H1 (cell line): ENCODE measurements around the gene GLTPD2. TPM values are rescaled to one million over a fixed set of nuclear protein-coding genes. Genes with fewer than 3 reads are reported as not detected.

Experiments used
- CTCF ChIA-PET: fragments of 300-600 bp; sonication (Branson Sonifier 250); formaldehyde crosslinking; loops from one replicate; lab custom pipeline; 2021; ENCODE audit not compliant: partially characterized antibody; lab: Charles Lee
- POLR2A ChIA-PET: fragments of 300-600 bp; sonication (Branson Sonifier 250); formaldehyde crosslinking; loops from one replicate; lab custom pipeline; 2021; ENCODE audit warnings: inconsistent platforms; ENCODE audit not compliant: partially characterized antibody; lab: Charles Lee
- DNase-seq, 2 experiments: peaks; one replicate each; pipeline versions ENCODE4 v3.0.0 to v3.0.0-alpha.2; 2010 to 2022; ENCODE audit warnings: low spot score in 2 of 2, low read depth in 1 of 2, mixed read lengths in 1 of 2
- FAIRE-seq: peaks from 2 replicates; lab custom pipeline; 2011; peaks lifted over from hg19 to GRCh38; lab: Jason Lieb, UNC
- H2AFZ ChIP-seq: 2 replicates; pipeline ENCODE4 v1.8.1; 2012; ENCODE audit warnings: low read length, inconsistent platforms
- H2AK5ac ChIP-seq: 2 replicates; pipeline ENCODE4 v1.6.1; 2013; ENCODE audit warnings: low read depth, low read length
- H2BK120ac ChIP-seq: replicated peaks from 2 replicates; pipeline ENCODE3; 2013; ENCODE audit warnings: low read depth, low read length, inconsistent platforms
- H2BK12ac ChIP-seq: 2 replicates; pipeline ENCODE4 v1.6.1; 2013; ENCODE audit warnings: low read depth, low read length
- H2BK15ac ChIP-seq: 2 replicates; pipeline ENCODE4 v1.6.1; 2013; ENCODE audit warnings: low read length
- H2BK20ac ChIP-seq: 2 replicates; pipeline ENCODE4 v1.6.1; 2013; ENCODE audit warnings: low read length
- H2BK5ac ChIP-seq: 2 replicates; pipeline ENCODE4 v1.6.1; 2013; ENCODE audit warnings: low read depth, low read length
- H3K14ac ChIP-seq: 2 replicates; pipeline ENCODE4 v1.6.1; 2013; ENCODE audit warnings: inconsistent platforms; ENCODE audit not compliant: insufficient read length
- H3K18ac ChIP-seq: 2 replicates; pipeline ENCODE4 v1.6.1; 2013; ENCODE audit warnings: low read length; ENCODE audit errors: extremely low read depth
- H3K23ac ChIP-seq: 2 replicates; pipeline ENCODE4 v1.6.1; 2013; ENCODE audit warnings: inconsistent platforms; ENCODE audit not compliant: insufficient read length
- H3K23me2 ChIP-seq: 2 replicates; pipeline ENCODE4 v1.6.1; 2013; ENCODE audit warnings: low read depth, low read length
- H3K27ac ChIP-seq: 2 replicates; pipeline ENCODE4 v1.6.1; 2011; ENCODE audit warnings: low read depth, low read length, inconsistent platforms
- H3K27me3 ChIP-seq, 4 experiments: replicated peaks in 1 of 4; 1 replicate in 1 of 4; 2 replicates in 3 of 4; pipeline versions ENCODE4 v1.6.1 to v1.8.1; 2011 to 2013; ENCODE audit warnings: low read length in 3 of 4, mild to moderate bottlenecking in 3 of 4, inconsistent platforms in 2 of 4, mixed read lengths in 2 of 4, moderate library complexity in 1 of 4; ENCODE audit not compliant: control insufficient read depth in 3 of 4, insufficient read depth in 3 of 4; ENCODE audit errors: extremely low read depth in 1 of 4
- H3K36me3 ChIP-seq, 4 experiments: 2 replicates each; pipeline versions ENCODE4 v1.6.1 to v1.8.1; 2011 to 2013; ENCODE audit warnings: mild to moderate bottlenecking in 4 of 4, low read length in 3 of 4, moderate library complexity in 2 of 4, control low read depth in 1 of 4, inconsistent platforms in 1 of 4; ENCODE audit not compliant: insufficient read depth in 4 of 4, control insufficient read depth in 2 of 4
- H3K4ac ChIP-seq: replicated peaks from 2 replicates; pipeline ENCODE3; 2013; ENCODE audit warnings: low read length, low read depth, mixed read lengths, inconsistent platforms; ENCODE audit not compliant: insufficient read length
- H3K4me1 ChIP-seq, 4 experiments: replicated peaks in 1 of 4; 1 replicate in 1 of 4; 2 replicates in 3 of 4; pipeline versions ENCODE4 v1.6.1 to v1.8.1; 2011 to 2013; ENCODE audit warnings: low read length in 3 of 4, inconsistent platforms in 2 of 4, mixed read lengths in 1 of 4; ENCODE audit not compliant: insufficient read depth in 4 of 4, control insufficient read depth in 3 of 4
- H3K4me2 ChIP-seq, 2 experiments: 2 replicates each; pipeline versions ENCODE4 v1.6.1 to v1.8.1; 2011 to 2013; ENCODE audit warnings: low read depth in 2 of 2, low read length in 2 of 2, control low read depth in 1 of 2, inconsistent platforms in 1 of 2, mild to moderate bottlenecking in 1 of 2; ENCODE audit not compliant: insufficient read depth in 1 of 2
- H3K4me3 ChIP-seq, 4 experiments: fragments of 200-600, 300-600 bp in 1 of 4; sonication (generic), shearing (Covaris generic), sonication (Bioruptor Twin) in 1 of 4; 2 replicates each; pipeline versions ENCODE4 v1.5.1 to v1.8.1; 2011 to 2016; ENCODE audit warnings: low read length in 4 of 4, low read depth in 3 of 4, control low read depth in 2 of 4, inconsistent platforms in 2 of 4, mild to moderate bottlenecking in 2 of 4, mixed read lengths in 1 of 4, moderate library complexity in 1 of 4; ENCODE audit not compliant: insufficient read depth in 2 of 4; ENCODE audit errors: extremely low read depth in 1 of 4
- H3K56ac ChIP-seq: replicated peaks from 2 replicates; pipeline ENCODE3; 2013; ENCODE audit warnings: low read depth, mild to moderate bottlenecking, mixed read lengths, low read length, inconsistent platforms; ENCODE audit not compliant: insufficient read length
- H3K79me1 ChIP-seq: 2 replicates; pipeline ENCODE4 v1.6.1; 2013; ENCODE audit warnings: low read depth, low read length, control low read depth
- H3K79me2 ChIP-seq, 2 experiments: 2 replicates each; pipeline versions ENCODE4 v1.6.1 to v1.8.1; 2012 to 2013; ENCODE audit warnings: low read length in 2 of 2, mild to moderate bottlenecking in 2 of 2, inconsistent platforms in 1 of 2; ENCODE audit not compliant: insufficient read depth in 2 of 2, control insufficient read depth in 1 of 2
- H3K9ac ChIP-seq, 4 experiments: replicated peaks in 1 of 4; 1 replicate in 1 of 4; 2 replicates in 3 of 4; pipeline versions ENCODE4 v1.6.1 to v1.8.1; 2011 to 2013; ENCODE audit warnings: low read depth in 3 of 4, low read length in 3 of 4, control low read depth in 2 of 4, mild to moderate bottlenecking in 2 of 4, moderate library complexity in 2 of 4, inconsistent platforms in 1 of 4; ENCODE audit errors: extremely low read depth in 1 of 4
- H3K9me3 ChIP-seq, 2 experiments: 2 replicates each; pipeline versions ENCODE4 v1.6.1 to v1.8.1; 2012 to 2013; ENCODE audit warnings: mild to moderate bottlenecking in 2 of 2, moderate library complexity in 2 of 2, control low read depth in 1 of 2, inconsistent platforms in 1 of 2, low read depth in 1 of 2, low read length in 1 of 2, mixed read lengths in 1 of 2; ENCODE audit not compliant: insufficient read depth in 2 of 2
- H4K20me1 ChIP-seq, 2 experiments: replicated peaks in 1 of 2; 2 replicates each; pipeline versions ENCODE3 to v1.8.1; 2011 to 2013; ENCODE audit warnings: inconsistent platforms in 2 of 2, low read length in 2 of 2, mild to moderate bottlenecking in 1 of 2; ENCODE audit not compliant: insufficient read depth in 2 of 2, control insufficient read depth in 1 of 2
- H4K5ac ChIP-seq: 2 replicates; pipeline ENCODE4 v1.6.1; 2013; ENCODE audit warnings: low read length, low read depth, mixed read lengths, inconsistent platforms; ENCODE audit not compliant: insufficient read length
- H4K8ac ChIP-seq: 2 replicates; pipeline ENCODE4 v1.8.0; 2013; ENCODE audit warnings: mild to moderate bottlenecking, moderate library complexity, low read length, inconsistent platforms; ENCODE audit not compliant: insufficient read depth; ENCODE audit errors: extremely low read depth
- H4K91ac ChIP-seq: replicated peaks from 2 replicates; pipeline ENCODE3; 2013; ENCODE audit warnings: low read length, mixed read lengths, inconsistent platforms; ENCODE audit not compliant: insufficient read length
- BACH1 ChIP-seq: IDR thresholded peaks from 2 replicates; pipeline ENCODE4 v1.6.1; 2012; ENCODE audit warnings: low read length, improper control_type of control experiment
- EZH2 ChIP-seq: fragments of 200-600 bp; sonication (generic); IDR thresholded peaks from 2 replicates; pipeline ENCODE4 v1.7.1; 2012; ENCODE audit warnings: low read depth, mild to moderate bottlenecking, moderate library complexity, low read length, inconsistent platforms; ENCODE audit not compliant: severe bottlenecking
- HDAC6 ChIP-seq: IDR thresholded peaks from one replicate; pipeline ENCODE4 v1.7.1; 2012; ENCODE audit warnings: low read depth, mild to moderate bottlenecking, inconsistent platforms, low read length, moderate library complexity
- WGBS, 2 experiments: shearing (Covaris generic) in 1 of 2; methylation state at CpG; one replicate each; pipeline versions ENCODE4 v1.1.6 to v1.1.7; 2013 to 2015; ENCODE audit warnings: low lambda C conversion rate in 2 of 2, mixed read lengths in 2 of 2, inconsistent platforms in 1 of 2, low coverage in 1 of 2, missing lambda C conversion rate in 1 of 2; ENCODE audit not compliant: insufficient replicate concordance in 2 of 2, insufficient coverage in 1 of 2, insufficient read length in 1 of 2; ENCODE audit errors: extremely low coverage in 1 of 2, missing lambda C conversion rate in 1 of 2; 5-methylcytosine and 5-hydroxymethylcytosine counted together
- polyA plus RNA-seq, 7 experiments: library from polyadenylated mRNA; depleted of rRNA in 3 of 7; stranded (reverse) in 5 of 7; unstranded in 2 of 7; fragments of >200 nt in 5 of 7; fragments of 200-250 nt in 2 of 7; gene quantifications; 1 replicate in 5 of 7; 2 replicates in 1 of 7; 4 replicates in 1 of 7; pipeline versions ENCODE4 v1.2.1 to v1.2.3, GENCODE V29; 2011 to 2013; ENCODE audit warnings: missing spikeins in 2 of 7, mixed read lengths in 2 of 7
- total RNA-seq: library from RNA; stranded (reverse); fragmentation: NEBNext Ultra II Directional; extraction: Animal tissue kit (Norgen Biotek cat#: 25700); gene quantifications from 2 replicates; pipeline ENCODE4 v1.2.1, GENCODE V29; 2021

The GLTPD2 gene
- total and polyA plus RNA-seq, 2 of the 8 experiments (the other 6 are each of a cell fraction or from before 2014, with no cell fraction given) = not detected

GRCh38 chr17:4810696-4811290 is 22.0 kb downstream of the GLTPD2 start:
- no peak overlapping the region for H3K4ac ChIP-seq
- no peak overlapping the region for H2BK120ac ChIP-seq
- CTCF ChIA-PET = interaction anchor here (0.9 kb wide), 1 partner anchor 24 kb away, joined by 3 read pairs; no protein-coding TSS in a partner anchor
- no peak overlapping the region for H3K4me3 ChIP-seq
- POLR2A ChIA-PET = interaction anchor here (1.0 to 1.4 kb wide), 3 partner anchors 13 to 47 kb away, joined by 3 to 5 read pairs (median 4); no protein-coding TSS in a partner anchor
- no peak overlapping the region for H4K8ac ChIP-seq
- H2BK15ac ChIP-seq = no peak overlapping the region
- H3K56ac ChIP-seq = no peak overlapping the region
- no peak overlapping the region for H2AK5ac ChIP-seq
- 92% methylated on average over 13 of the region's 13 CpGs; no CpG with 5 or more reads in 1 of the 2 experiments for WGBS, 2 experiments
- no peak for FAIRE-seq
- H3K27ac ChIP-seq = no peak overlapping the region
- no peak overlapping the region for H3K4me2 ChIP-seq
- no peaks in the 10 kb centered on the region for H3K79me1 ChIP-seq
- no peak for DNase-seq
- no peaks in the 10 kb centered on the region; a peak in 1 of 7 replicates for H3K27me3 ChIP-seq
- no peak overlapping the region for H2BK20ac ChIP-seq
- peaks cover 6% of the 10 kb centered on the region; the same call in 1 of the 2 replicates for H3K23me2 ChIP-seq
- H4K20me1 ChIP-seq = peaks cover 0 to 3% of the 10 kb centered on the region in 2 experiments
- no peak overlapping the region for H2BK12ac ChIP-seq
- peaks cover 0 to 22% (median 6%) of the 10 kb centered on the region in 4 experiments; a peak in 5 of 8 replicates for H3K36me3 ChIP-seq
- no peak overlapping the region for H3K23ac ChIP-seq
- no peak overlapping the region for H4K5ac ChIP-seq
- no peaks in the 10 kb centered on the region; a peak in 1 of 4 replicates for H3K9me3 ChIP-seq
- no peak overlapping the region for H2AFZ ChIP-seq
- TF ChIP-seq HDAC6 (no peak), EZH2 (no peak), BACH1 (no peak)
- no peak overlapping the region for H4K91ac ChIP-seq
- no peak overlapping the region for H3K18ac ChIP-seq
- no peak overlapping the region for H3K9ac ChIP-seq
- 0 out of 4 replicates have a peak, but pooled peaks cover 0 to 3% of the 10 kb centered on the region in 2 experiments for H3K79me2 ChIP-seq
- no peak overlapping the region for H3K14ac ChIP-seq
- peaks cover 0 to 5% (median 4%) of the 10 kb centered on the region in 4 experiments; a peak in 3 of 7 replicates for H3K4me1 ChIP-seq
- no peak overlapping the region for H2BK5ac ChIP-seq
